Myocyte (in vitro differentiated cells): ENCODE data around the gene URM1. TPM values are rescaled to one million over a fixed set of nuclear protein-coding genes. Genes with fewer than 3 reads are reported as not detected.
A peak's percentile ranks its signal among the peaks of the same experiment; 100 is the strongest.
"Not testable (repeated sequence)": the region's sequence is repeated elsewhere in the genome, so short reads cannot be mapped to it uniquely, and the experiment has no call there.

ENCODE experiments used
- DNase-seq: peaks from one replicate; pipeline ENCODE4 v3.0.0-alpha.2; 2012; ENCODE audit warnings: low read depth
- polyA plus RNA-seq: library from polyadenylated mRNA; unstranded; fragments of >200 nt; gene quantifications from one replicate; pipeline ENCODE4 v1.2.1, GENCODE V29; 2012; ENCODE audit warnings: missing spikeins
- total RNA-seq: library from RNA; depleted of rRNA; stranded (reverse); fragments of >200 nt; gene quantifications from 2 replicates; pipeline ENCODE4 v1.2.3, GENCODE V29; 2014

The URM1 gene
- 43.5 and 51.2 TPM in 2 replicates for total RNA-seq
- 69.1 TPM for polyA plus RNA-seq

GRCh38 chr9:128370752-128371629 is at the start of gene URM1:
Gene URM1 (plus strand): TSS chr9:128371374. CDS start chr9:128371381, 7 bp downstream.
- DNase-seq = peak; percentile 97

GRCh38 chr9:128321879-128322403 is 49.2 kb upstream of the URM1 start:
- DNase-seq = no peak

GRCh38 chr9:128322404-128323211 is 48.6 kb upstream of the URM1 start, which contains the start of the genes COQ4 and TRUB2:
Gene COQ4 (plus strand): TSS chr9:128322839. CDS start chr9:128322859, 20 bp downstream.
Gene TRUB2 (minus strand): TSS chr9:128322447. CDS start chr9:128322408, 39 bp downstream.
- peak; percentile 98 for DNase-seq

- no peak for DNase-seq
Measured at GRCh38 chr9:128323212-128323730, 47.9 kb upstream of the URM1 start.

GRCh38 chr9:128323791-128324190 is 47.4 kb upstream of the URM1 start:
- no peak for DNase-seq

GRCh38 chr9:128324401-128324800 is 46.8 kb upstream of the URM1 start:
- DNase-seq = no peak

GRCh38 chr9:128325629-128326028 is 45.5 kb upstream of the URM1 start:
- no peak for DNase-seq

- no peak for DNase-seq
Measured at GRCh38 chr9:128333451-128333869, 37.7 kb upstream of the URM1 start.

GRCh38 chr9:128335161-128335560 is 36.0 kb upstream of the URM1 start:
- no peak for DNase-seq

- no peak for DNase-seq
Measured at GRCh38 chr9:128335914-128336313, 35.3 kb upstream of the URM1 start.

- DNase-seq = no peak
Measured at GRCh38 chr9:128337936-128338335, 33.2 kb upstream of the URM1 start.

- DNase-seq = not testable (repeated sequence)
Measured at GRCh38 chr9:128338852-128339614, 32.1 kb upstream of the URM1 start.

GRCh38 chr9:128339761-128340690 is 31.1 kb upstream of the URM1 start, which contains the start of gene SLC27A4:
Gene SLC27A4 (plus strand): TSS chr9:128340527. CDS start chr9:128343133, 2,606 bp downstream.
- peak; percentile 82 for DNase-seq

- peak; percentile 7 for DNase-seq
Measured at GRCh38 chr9:128340691-128341434, 30.3 kb upstream of the URM1 start.

- peak; percentile 71 for DNase-seq
Measured at GRCh38 chr9:128341435-128341849, 29.7 kb upstream of the URM1 start.

- no peak for DNase-seq
Measured at GRCh38 chr9:128342971-128343680, 28.0 kb upstream of the URM1 start.

GRCh38 chr9:128343855-128344254 is 27.3 kb upstream of the URM1 start:
- DNase-seq = no peak
